HEK293 (cell line): ENCODE measurements around the gene KCNJ15.
A peak's percentile ranks its signal among the peaks of the same experiment; 100 is the strongest.

Experiments
- IKZF3 ChIP-seq: fragments of 450-650 bp; IDR thresholded peaks from 2 replicates; pipeline ENCODE4 v1.5.0; 2018; ENCODE audit warnings: missing biosample characterization, mild to moderate bottlenecking, missing genetic modification characterization, moderate library complexity
- KLF8 ChIP-seq: fragments of 450-650 bp; formaldehyde crosslinking; IDR thresholded peaks from 2 replicates; pipeline ENCODE4 v1.5.1; 2016; ENCODE audit warnings: missing biosample characterization, missing genetic modification characterization
- OSR2 ChIP-seq: fragments of 450-650 bp; formaldehyde crosslinking; IDR thresholded peaks from 2 replicates; pipeline ENCODE4 v1.5.1; 2016; ENCODE audit warnings: missing biosample characterization, missing genetic modification characterization
- ZNF155 ChIP-seq: fragments of 450-650 bp; formaldehyde crosslinking; IDR thresholded peaks from 2 replicates; pipeline ENCODE4 v1.5.1; 2016; ENCODE audit warnings: missing biosample characterization, missing genetic modification characterization
- ZNF248 ChIP-seq: fragments of 450-650 bp; formaldehyde crosslinking; IDR thresholded peaks from 2 replicates; pipeline ENCODE4 v1.5.1; 2017; ENCODE audit warnings: missing biosample characterization, missing genetic modification characterization
- ZNF510 ChIP-seq: fragments of 450-650 bp; formaldehyde crosslinking; IDR thresholded peaks from 2 replicates; pipeline ENCODE4 v1.5.1; 2018; ENCODE audit warnings: mild to moderate bottlenecking, missing genetic modification characterization, missing biosample characterization; ENCODE audit not compliant: insufficient replicate concordance
- ZNF670 ChIP-seq: fragments of 450-650 bp; formaldehyde crosslinking; IDR thresholded peaks from 2 replicates; pipeline ENCODE4 v1.5.1; 2016; ENCODE audit warnings: missing biosample characterization, missing genetic modification characterization, low read depth
- TF ChIP-seq, protein P1 (sequence below): sonication (generic); formaldehyde crosslinking; IDR thresholded peaks from 2 replicates; pipeline ENCODE4 v1.8.1; 2022; ENCODE audit warnings: mild to moderate bottlenecking, moderate library complexity, missing genetic modification reagents
- TF ChIP-seq, protein P2 (sequence below): fragments of 450-650 bp; formaldehyde crosslinking; IDR thresholded peaks from 2 replicates; pipeline ENCODE4 v1.5.1; 2016; ENCODE audit warnings: missing biosample characterization, missing genetic modification characterization, borderline replicate concordance
- TF ChIP-seq, protein P3 (sequence below): fragments of 450-650 bp; formaldehyde crosslinking; IDR thresholded peaks from 2 replicates; pipeline ENCODE4 v1.5.1; 2016; ENCODE audit warnings: missing biosample characterization, missing genetic modification characterization
- TF ChIP-seq, protein P4 (sequence below): fragments of 450-650 bp; formaldehyde crosslinking; IDR thresholded peaks from 2 replicates; pipeline ENCODE4 v1.5.1; 2016; ENCODE audit warnings: missing biosample characterization, missing genetic modification characterization

The KCNJ15 gene

DNA sequence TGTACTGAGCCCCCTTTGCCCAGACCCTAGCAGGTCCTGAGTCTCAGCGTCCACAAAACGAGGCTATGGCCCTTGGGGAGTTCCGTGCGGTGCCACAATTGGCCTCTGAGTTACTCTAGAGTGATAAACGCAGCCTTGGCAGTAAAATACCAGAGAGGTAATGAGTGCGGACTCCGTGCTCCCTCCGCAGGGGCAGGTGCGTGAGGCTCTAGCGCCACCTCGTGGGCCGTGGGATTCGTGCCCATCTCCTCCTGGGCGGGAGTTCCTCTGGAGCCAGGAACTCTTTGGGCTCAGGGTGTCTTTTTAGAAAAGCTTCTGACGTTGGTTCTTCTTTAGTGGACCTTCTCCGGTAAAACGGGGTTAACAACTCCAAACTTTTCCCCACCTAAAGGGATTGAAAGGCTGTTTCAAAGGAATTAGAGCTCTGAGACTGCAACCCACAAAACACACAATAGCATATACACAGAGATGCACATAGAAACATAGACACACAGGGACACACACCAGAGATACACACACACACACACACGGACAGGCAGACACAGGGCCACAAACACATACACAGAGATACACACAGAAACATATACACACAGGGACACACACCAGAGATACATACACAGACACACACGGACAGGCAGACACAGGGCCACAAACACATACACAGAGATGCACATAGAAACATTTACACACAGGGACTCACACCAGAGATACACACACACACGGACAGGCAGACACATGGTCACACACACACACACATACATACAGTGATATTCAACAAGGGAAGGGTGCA is 99.4 kb downstream of the KCNJ15 start (continued):
- TF ChIP-seq ZNF155 (tag by site-specific recombination) (peak; percentile 24; the same call in 1 of the 2 replicates), ZNF670 (tag by site-specific recombination) (peak; percentile 66; the same call in 1 of the 2 replicates), KLF8 (tag by site-specific recombination) (peak; percentile 44; the same call in 1 of the 2 replicates), ZNF248 (tag by site-specific recombination) (no peak), ZNF510 (no peak), OSR2 (tag by site-specific recombination) (no peak), IKZF3 (tag by site-specific recombination) (no peak)
- TF ChIP-seq, protein P1, sequence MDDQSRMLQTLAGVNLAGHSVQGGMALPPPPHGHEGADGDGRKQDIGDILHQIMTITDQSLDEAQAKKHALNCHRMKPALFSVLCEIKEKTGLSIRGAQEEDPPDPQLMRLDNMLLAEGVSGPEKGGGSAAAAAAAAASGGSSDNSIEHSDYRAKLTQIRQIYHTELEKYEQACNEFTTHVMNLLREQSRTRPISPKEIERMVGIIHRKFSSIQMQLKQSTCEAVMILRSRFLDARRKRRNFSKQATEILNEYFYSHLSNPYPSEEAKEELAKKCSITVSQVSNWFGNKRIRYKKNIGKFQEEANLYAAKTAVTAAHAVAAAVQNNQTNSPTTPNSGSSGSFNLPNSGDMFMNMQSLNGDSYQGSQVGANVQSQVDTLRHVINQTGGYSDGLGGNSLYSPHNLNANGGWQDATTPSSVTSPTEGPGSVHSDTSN (CRISPR knock-in tag), result 0 out of 2 replicates have a peak, but pooled peaks have one; percentile 27
- TF ChIP-seq, protein P2, sequence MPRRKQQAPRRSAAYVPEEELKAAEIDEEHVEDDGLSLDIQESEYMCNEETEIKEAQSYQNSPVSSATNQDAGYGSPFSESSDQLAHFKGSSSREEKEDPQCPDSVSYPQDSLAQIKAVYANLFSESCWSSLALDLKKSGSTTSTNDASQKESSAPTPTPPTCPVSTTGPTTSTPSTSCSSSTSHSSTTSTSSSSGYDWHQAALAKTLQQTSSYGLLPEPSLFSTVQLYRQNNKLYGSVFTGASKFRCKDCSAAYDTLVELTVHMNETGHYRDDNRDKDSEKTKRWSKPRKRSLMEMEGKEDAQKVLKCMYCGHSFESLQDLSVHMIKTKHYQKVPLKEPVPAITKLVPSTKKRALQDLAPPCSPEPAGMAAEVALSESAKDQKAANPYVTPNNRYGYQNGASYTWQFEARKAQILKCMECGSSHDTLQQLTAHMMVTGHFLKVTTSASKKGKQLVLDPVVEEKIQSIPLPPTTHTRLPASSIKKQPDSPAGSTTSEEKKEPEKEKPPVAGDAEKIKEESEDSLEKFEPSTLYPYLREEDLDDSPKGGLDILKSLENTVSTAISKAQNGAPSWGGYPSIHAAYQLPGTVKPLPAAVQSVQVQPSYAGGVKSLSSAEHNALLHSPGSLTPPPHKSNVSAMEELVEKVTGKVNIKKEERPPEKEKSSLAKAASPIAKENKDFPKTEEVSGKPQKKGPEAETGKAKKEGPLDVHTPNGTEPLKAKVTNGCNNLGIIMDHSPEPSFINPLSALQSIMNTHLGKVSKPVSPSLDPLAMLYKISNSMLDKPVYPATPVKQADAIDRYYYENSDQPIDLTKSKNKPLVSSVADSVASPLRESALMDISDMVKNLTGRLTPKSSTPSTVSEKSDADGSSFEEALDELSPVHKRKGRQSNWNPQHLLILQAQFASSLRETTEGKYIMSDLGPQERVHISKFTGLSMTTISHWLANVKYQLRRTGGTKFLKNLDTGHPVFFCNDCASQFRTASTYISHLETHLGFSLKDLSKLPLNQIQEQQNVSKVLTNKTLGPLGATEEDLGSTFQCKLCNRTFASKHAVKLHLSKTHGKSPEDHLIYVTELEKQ (tag by site-specific recombination), result no peak
- TF ChIP-seq, protein P3, sequence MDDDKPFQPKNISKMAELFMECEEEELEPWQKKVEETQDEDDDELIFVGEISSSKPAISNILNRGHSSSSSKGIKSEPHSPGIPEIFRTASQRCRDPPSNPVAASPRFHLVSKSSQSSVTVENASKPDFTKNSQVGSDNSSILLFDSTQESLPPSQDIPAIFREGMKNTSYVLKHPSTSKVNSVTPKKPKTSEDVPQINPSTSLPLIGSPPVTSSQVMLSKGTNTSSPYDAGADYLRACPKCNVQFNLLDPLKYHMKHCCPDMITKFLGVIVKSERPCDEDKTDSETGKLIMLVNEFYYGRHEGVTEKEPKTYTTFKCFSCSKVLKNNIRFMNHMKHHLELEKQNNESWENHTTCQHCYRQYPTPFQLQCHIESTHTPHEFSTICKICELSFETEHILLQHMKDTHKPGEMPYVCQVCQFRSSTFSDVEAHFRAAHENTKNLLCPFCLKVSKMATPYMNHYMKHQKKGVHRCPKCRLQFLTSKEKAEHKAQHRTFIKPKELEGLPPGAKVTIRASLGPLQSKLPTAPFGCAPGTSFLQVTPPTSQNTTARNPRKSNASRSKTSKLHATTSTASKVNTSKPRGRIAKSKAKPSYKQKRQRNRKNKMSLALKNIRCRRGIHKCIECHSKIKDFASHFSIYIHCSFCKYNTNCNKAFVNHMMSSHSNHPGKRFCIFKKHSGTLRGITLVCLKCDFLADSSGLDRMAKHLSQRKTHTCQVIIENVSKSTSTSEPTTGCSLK (tag by site-specific recombination), result no peak
- TF ChIP-seq, protein P4, sequence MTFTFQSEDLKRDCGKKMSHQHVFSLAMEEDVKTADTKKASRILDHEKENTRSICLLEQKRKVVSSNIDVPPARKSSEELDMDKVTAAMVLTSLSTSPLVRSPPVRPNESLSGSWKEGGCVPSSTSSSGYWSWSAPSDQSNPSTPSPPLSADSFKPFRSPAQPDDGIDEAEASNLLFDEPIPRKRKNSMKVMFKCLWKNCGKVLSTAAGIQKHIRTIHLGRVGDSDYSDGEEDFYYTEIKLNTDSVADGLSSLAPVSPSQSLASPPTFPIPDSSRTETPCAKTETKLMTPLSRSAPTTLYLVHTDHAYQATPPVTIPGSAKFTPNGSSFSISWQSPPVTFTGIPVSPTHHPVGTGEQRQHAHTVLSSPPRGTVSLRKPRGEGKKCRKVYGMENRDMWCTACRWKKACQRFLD (tag by site-specific recombination), result no peak
- TF ChIP-seq, all 188 proteins: peak for 17
